Ascending aorta (tissue), 2 donors: ENCODE data around the gene OR2D2. TPM values are rescaled to one million over a fixed set of nuclear protein-coding genes. Genes with fewer than 3 reads are reported as not detected.

Experiments
- DNase-seq, 2 donors: peaks; one replicate each; pipeline ENCODE4 v3.0.0-alpha.2; 2019; ENCODE audit warnings: low spot score in 2 of 2
- H3K27ac ChIP-seq, 2 donors: fragments of 200-600 bp; sonication (generic); one replicate each; pipeline ENCODE4 v1.5.1; 2016 to 2017; ENCODE audit warnings: mild to moderate bottlenecking in 1 of 2
- H3K27me3 ChIP-seq: fragments of 200-600 bp; sonication (generic); one replicate; pipeline ENCODE4 v1.5.1; 2017
- H3K36me3 ChIP-seq, 2 donors: fragments of 200-600 bp; sonication (generic); one replicate each; pipeline ENCODE4 v1.5.1; 2016
- H3K4me1 ChIP-seq, 2 donors: fragments of 200-600 bp; sonication (generic); one replicate each; pipeline ENCODE4 v1.5.1; 2016 to 2017; ENCODE audit warnings: mild to moderate bottlenecking in 1 of 2
- H3K4me3 ChIP-seq, 2 donors: fragments of 200-600 bp; sonication (generic); one replicate each; pipeline ENCODE4 v1.5.1; 2016 to 2017; ENCODE audit warnings: mild to moderate bottlenecking in 1 of 2
- H3K9me3 ChIP-seq, 2 donors: fragments of 200-600 bp; sonication (generic); one replicate each; pipeline ENCODE4 v1.5.1; 2016
- intact Hi-C: fragments of 100-400 bp; cut with DNase I; formaldehyde crosslinking; loops from one replicate; pipeline ENCODE4 v1.15.1; 2023
- total RNA-seq: library from RNA; depleted of rRNA; stranded (reverse); fragments of >200 nt; gene quantifications from one replicate; pipeline ENCODE4 v1.1.0, GENCODE V29; 2016
- TF ChIP-seq, protein P1 (sequence below), 3 experiments: fragments of 200-600 bp in 2 of 3; fragments of 450-650 bp in 1 of 3; sonication (generic) in 2 of 3; IDR thresholded peaks; one replicate each; pipeline ENCODE4 v1.5.1; 2016 to 2019; ENCODE audit warnings: antibody characterized with exemption in 3 of 3, mild to moderate bottlenecking in 1 of 3, moderate library complexity in 1 of 3

Gene OR2D2
- total RNA-seq, 1 donor from 2014 or later, result not detected

- no peaks in the 10 kb centered on the region for H3K9me3 ChIP-seq
- no peak for DNase-seq
- no peak overlapping the region for H3K27ac ChIP-seq
- intact Hi-C loops, result no loop called here
- H3K4me1 ChIP-seq, result no peaks in the 10 kb centered on the region
- no peaks in the 10 kb centered on the region for H3K27me3 ChIP-seq
- H3K4me3 ChIP-seq, result no peak overlapping the region
- no peaks in the 10 kb centered on the region for H3K36me3 ChIP-seq
- TF ChIP-seq, protein P1, sequence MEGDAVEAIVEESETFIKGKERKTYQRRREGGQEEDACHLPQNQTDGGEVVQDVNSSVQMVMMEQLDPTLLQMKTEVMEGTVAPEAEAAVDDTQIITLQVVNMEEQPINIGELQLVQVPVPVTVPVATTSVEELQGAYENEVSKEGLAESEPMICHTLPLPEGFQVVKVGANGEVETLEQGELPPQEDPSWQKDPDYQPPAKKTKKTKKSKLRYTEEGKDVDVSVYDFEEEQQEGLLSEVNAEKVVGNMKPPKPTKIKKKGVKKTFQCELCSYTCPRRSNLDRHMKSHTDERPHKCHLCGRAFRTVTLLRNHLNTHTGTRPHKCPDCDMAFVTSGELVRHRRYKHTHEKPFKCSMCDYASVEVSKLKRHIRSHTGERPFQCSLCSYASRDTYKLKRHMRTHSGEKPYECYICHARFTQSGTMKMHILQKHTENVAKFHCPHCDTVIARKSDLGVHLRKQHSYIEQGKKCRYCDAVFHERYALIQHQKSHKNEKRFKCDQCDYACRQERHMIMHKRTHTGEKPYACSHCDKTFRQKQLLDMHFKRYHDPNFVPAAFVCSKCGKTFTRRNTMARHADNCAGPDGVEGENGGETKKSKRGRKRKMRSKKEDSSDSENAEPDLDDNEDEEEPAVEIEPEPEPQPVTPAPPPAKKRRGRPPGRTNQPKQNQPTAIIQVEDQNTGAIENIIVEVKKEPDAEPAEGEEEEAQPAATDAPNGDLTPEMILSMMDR (IDR thresholded peaks at IDR 0.05), result no peak
Measured at GRCh38 chr11:6843670-6844069, 48.6 kb downstream of the OR2D2 start.

DNA sequence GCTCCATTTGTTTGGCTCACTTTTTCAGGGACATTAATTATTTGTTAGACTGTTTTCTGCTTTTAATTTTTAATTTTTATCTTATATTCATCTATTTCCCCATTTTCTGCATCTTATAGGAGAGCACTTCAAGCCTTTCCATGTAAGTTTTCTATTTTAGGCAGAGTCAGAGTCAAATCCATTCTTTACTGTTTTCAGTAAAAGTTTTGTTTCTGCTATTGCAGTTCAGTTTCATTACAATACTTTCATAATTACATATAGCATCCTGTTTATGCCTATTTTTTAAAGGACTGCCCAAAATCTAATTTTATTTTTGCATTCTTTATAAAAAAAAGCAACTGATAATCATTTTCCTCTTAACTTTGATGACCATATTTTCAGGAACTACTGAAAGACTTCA, 50.6 kb downstream of the OR2D2 start:
- TF ChIP-seq, protein P1 (IDR thresholded peaks at IDR 0.05), result no peak
- Histone ChIP-seq H3K27me3 (no peaks in the 10 kb centered on the region), H3K9me3 (no peaks in the 10 kb centered on the region), H3K4me3 (no peak overlapping the region), H3K27ac (no peak overlapping the region), H3K4me1 (no peaks in the 10 kb centered on the region), H3K36me3 (no peaks in the 10 kb centered on the region)
- no peak for DNase-seq
- intact Hi-C loops, result no loop called here

Other genes with a start within 250 kb of the OR2D2 start
- 58.0 TPM for gene DCHS1, start 236.7 kb downstream of the OR2D2 start, total RNA-seq
- 12.9 TPM for gene MRPL17, start 209.2 kb downstream of the OR2D2 start, total RNA-seq
- gene OR2AG2, start 120.5 kb downstream of the OR2D2 start, total RNA-seq, result 0.43 TPM
- gene OR2AG1, start 109.5 kb downstream of the OR2D2 start, total RNA-seq, result not detected
- gene OR6A2, start 92.8 kb downstream of the OR2D2 start, total RNA-seq, result not detected
- gene OR10A5, start 46.8 kb downstream of the OR2D2 start, total RNA-seq, result not detected
- gene OR10A2, start 29.4 kb downstream of the OR2D2 start, total RNA-seq, result not detected
- not detected for gene OR10A4, start 15.9 kb downstream of the OR2D2 start, total RNA-seq
- gene OR2D3, start 28.5 kb upstream of the OR2D2 start, total RNA-seq, result not detected
- not detected for gene ZNF215, start 33.9 kb upstream of the OR2D2 start, total RNA-seq
- gene ZNF214, start 127.8 kb upstream of the OR2D2 start, total RNA-seq, result not detected
- not detected for gene NLRP14, start 128.0 kb upstream of the OR2D2 start, total RNA-seq
- gene RBMXL2, start 196.5 kb upstream of the OR2D2 start, total RNA-seq, result not detected